ENCODE measurements around the gene ZNF236.

GRCh38 chr18:76824754-76825153 is 2.4 kb downstream of the ZNF236 start:
- TF ChIP-seq, protein P1, sequence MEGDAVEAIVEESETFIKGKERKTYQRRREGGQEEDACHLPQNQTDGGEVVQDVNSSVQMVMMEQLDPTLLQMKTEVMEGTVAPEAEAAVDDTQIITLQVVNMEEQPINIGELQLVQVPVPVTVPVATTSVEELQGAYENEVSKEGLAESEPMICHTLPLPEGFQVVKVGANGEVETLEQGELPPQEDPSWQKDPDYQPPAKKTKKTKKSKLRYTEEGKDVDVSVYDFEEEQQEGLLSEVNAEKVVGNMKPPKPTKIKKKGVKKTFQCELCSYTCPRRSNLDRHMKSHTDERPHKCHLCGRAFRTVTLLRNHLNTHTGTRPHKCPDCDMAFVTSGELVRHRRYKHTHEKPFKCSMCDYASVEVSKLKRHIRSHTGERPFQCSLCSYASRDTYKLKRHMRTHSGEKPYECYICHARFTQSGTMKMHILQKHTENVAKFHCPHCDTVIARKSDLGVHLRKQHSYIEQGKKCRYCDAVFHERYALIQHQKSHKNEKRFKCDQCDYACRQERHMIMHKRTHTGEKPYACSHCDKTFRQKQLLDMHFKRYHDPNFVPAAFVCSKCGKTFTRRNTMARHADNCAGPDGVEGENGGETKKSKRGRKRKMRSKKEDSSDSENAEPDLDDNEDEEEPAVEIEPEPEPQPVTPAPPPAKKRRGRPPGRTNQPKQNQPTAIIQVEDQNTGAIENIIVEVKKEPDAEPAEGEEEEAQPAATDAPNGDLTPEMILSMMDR (conservative IDR thresholded peaks at IDR 0.05; ENCODE audit: low read length): no peak
- no peak for TF ChIP-seq EZH2phosphoT487 (IDR thresholded peaks at IDR 0.05; ENCODE audit: borderline replicate concordance, low read depth, low read length)
